Measurements from ENCODE around the gene CSNK1G3.
A peak's percentile ranks its signal among the peaks of the same experiment; 100 is the strongest.
"Not testable (repeated sequence)": the region's sequence is repeated elsewhere in the genome, so short reads cannot be mapped to it uniquely, and the experiment has no call there.

The CSNK1G3 gene

GRCh38 chr5:123483446-123484077 lies 28.4 kb upstream of the CSNK1G3 start:
- H3K36me3 ChIP-seq (ENCODE audit: insufficient read depth, low read length) = no peaks in the 10 kb centered on the region
- no peak for DNase-seq (ENCODE audit: low read depth, low spot score)
- no peak overlapping the region for H3K27ac ChIP-seq
- H3K4me3 ChIP-seq = no peak overlapping the region
- TF ChIP-seq POLR2AphosphoS5 (IDR thresholded peaks at IDR 0.05; ENCODE audit: borderline replicate concordance, low read depth, low read length) (no peak), FOXP2 (optimal IDR thresholded peaks at IDR 0.05; ENCODE audit: control extremely low read depth, extremely low read length, insufficient read depth) (no peak), EZH2 (IDR thresholded peaks at IDR 0.05) (no peak)
- no peak overlapping the region for H3K9ac ChIP-seq (ENCODE audit: insufficient read length)
- H3K9me3 ChIP-seq (ENCODE audit: low read depth, low read length) = no peaks in the 10 kb centered on the region

DNA sequence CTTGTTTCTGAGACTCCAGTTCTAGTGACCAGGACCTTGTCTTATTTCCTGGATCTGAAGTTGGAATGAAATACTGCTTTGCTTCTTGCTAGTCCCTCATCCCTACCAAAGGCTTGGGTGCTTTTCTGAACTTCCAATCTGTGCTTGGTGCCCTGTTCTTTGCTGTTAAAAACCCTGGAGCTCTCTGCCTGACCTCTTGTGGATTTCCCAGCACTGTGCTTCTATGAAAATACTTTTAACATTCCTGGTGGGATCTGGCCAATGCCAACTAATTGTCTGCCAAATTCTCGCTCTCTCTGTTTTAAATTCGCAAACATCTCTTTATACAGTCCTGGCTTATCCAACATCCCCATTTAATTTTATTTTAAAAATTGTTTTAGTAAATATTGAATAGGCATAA lies 26.7 kb upstream of the CSNK1G3 start:
- no peak for DNase-seq (ENCODE audit: low read depth, low spot score)
- TF ChIP-seq POLR2AphosphoS5 (IDR thresholded peaks at IDR 0.05; ENCODE audit: borderline replicate concordance, low read depth, low read length) (no peak), FOXP2 (optimal IDR thresholded peaks at IDR 0.05; ENCODE audit: control extremely low read depth, extremely low read length, insufficient read depth) (no peak), EZH2 (IDR thresholded peaks at IDR 0.05) (no peak)
- H3K9ac ChIP-seq (ENCODE audit: insufficient read length) = no peak overlapping the region
- no peak overlapping the region for H3K4me3 ChIP-seq
- H3K27ac ChIP-seq = no peak overlapping the region
- H3K9me3 ChIP-seq (ENCODE audit: low read depth, low read length) = no peaks in the 10 kb centered on the region
- no peaks in the 10 kb centered on the region for H3K36me3 ChIP-seq (ENCODE audit: insufficient read depth, low read length)

GRCh38 chr5:123486951-123487655 lies 24.9 kb upstream of the CSNK1G3 start:
- no peaks in the 10 kb centered on the region for H3K36me3 ChIP-seq (ENCODE audit: insufficient read depth, low read length)
- H3K27ac ChIP-seq = no peak overlapping the region
- TF ChIP-seq EZH2 (IDR thresholded peaks at IDR 0.05) (no peak), FOXP2 (optimal IDR thresholded peaks at IDR 0.05; ENCODE audit: control extremely low read depth, extremely low read length, insufficient read depth) (peak; percentile 17), POLR2AphosphoS5 (IDR thresholded peaks at IDR 0.05; ENCODE audit: borderline replicate concordance, low read depth, low read length) (no peak)
- DNase-seq (ENCODE audit: low read depth, low spot score) = no peak
- H3K4me3 ChIP-seq = no peak overlapping the region
- no peaks in the 10 kb centered on the region for H3K9me3 ChIP-seq (ENCODE audit: low read depth, low read length)
- H3K9ac ChIP-seq (ENCODE audit: insufficient read length) = no peak overlapping the region

GRCh38 chr5:123490974-123491373 lies 21.0 kb upstream of the CSNK1G3 start:
- Histone ChIP-seq H3K4me3 (no peak overlapping the region), H3K27ac (no peak overlapping the region), H3K9ac (ENCODE audit: insufficient read length) (no peak overlapping the region), H3K36me3 (ENCODE audit: insufficient read depth, low read length) (no peaks in the 10 kb centered on the region), H3K9me3 (ENCODE audit: low read depth, low read length) (no peaks in the 10 kb centered on the region)
- no peak for DNase-seq (ENCODE audit: low read depth, low spot score)
- TF ChIP-seq FOXP2 (optimal IDR thresholded peaks at IDR 0.05; ENCODE audit: control extremely low read depth, extremely low read length, insufficient read depth) (no peak), POLR2AphosphoS5 (IDR thresholded peaks at IDR 0.05; ENCODE audit: borderline replicate concordance, low read depth, low read length) (no peak), EZH2 (IDR thresholded peaks at IDR 0.05) (no peak)

- not testable (repeated sequence) for H3K27ac ChIP-seq
These were observed 16.8 kb upstream of the CSNK1G3 start for GRCh38 chr5:123495211-123495610.

GRCh38 chr5:123496892-123497291 lies 15.1 kb upstream of the CSNK1G3 start:
- no peak overlapping the region for H3K4me3 ChIP-seq
- TF ChIP-seq EZH2 (IDR thresholded peaks at IDR 0.05) (no peak), POLR2AphosphoS5 (IDR thresholded peaks at IDR 0.05; ENCODE audit: borderline replicate concordance, low read depth, low read length) (no peak), FOXP2 (optimal IDR thresholded peaks at IDR 0.05; ENCODE audit: control extremely low read depth, extremely low read length, insufficient read depth) (no peak)
- DNase-seq (ENCODE audit: low read depth, low spot score) = no peak
- no peak overlapping the region for H3K9ac ChIP-seq (ENCODE audit: insufficient read length)
- H3K27ac ChIP-seq = no peak overlapping the region
- H3K9me3 ChIP-seq (ENCODE audit: low read depth, low read length) = no peaks in the 10 kb centered on the region
- no peaks in the 10 kb centered on the region for H3K36me3 ChIP-seq (ENCODE audit: insufficient read depth, low read length)

More at GRCh38 chr5:123495211-123495610, 16.8 kb upstream of the CSNK1G3 start:
- not testable (repeated sequence) for H3K9ac ChIP-seq (ENCODE audit: insufficient read length); H3K4me3 ChIP-seq; H3K9me3 ChIP-seq (ENCODE audit: low read depth, low read length); DNase-seq (ENCODE audit: low read depth, low spot score); H3K36me3 ChIP-seq (ENCODE audit: insufficient read depth, low read length)

DNA sequence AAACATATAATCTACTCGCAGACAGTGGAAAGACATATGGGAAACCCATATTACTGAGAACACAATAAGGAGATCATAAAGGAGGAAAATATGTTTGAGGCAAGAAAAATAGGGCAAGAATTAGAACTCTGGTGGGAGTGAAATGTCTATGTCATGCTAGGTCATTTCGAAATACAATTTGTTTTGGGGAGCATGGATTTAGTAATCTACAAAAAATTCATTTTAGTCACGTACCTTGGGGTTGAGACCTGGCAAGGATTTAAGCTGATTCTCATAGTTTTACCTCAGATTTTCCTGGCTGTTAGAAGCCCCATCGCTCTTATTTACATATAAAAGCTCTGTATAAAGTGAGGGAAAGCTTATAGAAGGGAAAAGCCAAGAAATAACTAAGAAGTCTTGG lies 11.5 kb upstream of the CSNK1G3 start:
- no peak overlapping the region for H3K27ac ChIP-seq
- H3K9ac ChIP-seq (ENCODE audit: insufficient read length) = no peak overlapping the region
- no peaks in the 10 kb centered on the region for H3K36me3 ChIP-seq (ENCODE audit: insufficient read depth, low read length)
- DNase-seq (ENCODE audit: low read depth, low spot score) = no peak
- no peak for TF ChIP-seq FOXP2 (optimal IDR thresholded peaks at IDR 0.05; ENCODE audit: control extremely low read depth, extremely low read length, insufficient read depth)
- TF ChIP-seq POLR2AphosphoS5 (IDR thresholded peaks at IDR 0.05; ENCODE audit: borderline replicate concordance, low read depth, low read length) = no peak
- TF ChIP-seq EZH2 (IDR thresholded peaks at IDR 0.05) = no peak
- H3K9me3 ChIP-seq (ENCODE audit: low read depth, low read length) = no peaks in the 10 kb centered on the region
- no peak overlapping the region for H3K4me3 ChIP-seq

GRCh38 chr5:123502120-123502519 lies 9.9 kb upstream of the CSNK1G3 start:
- H3K36me3 ChIP-seq (ENCODE audit: insufficient read depth, low read length) = no peaks in the 10 kb centered on the region
- no peak overlapping the region for H3K27ac ChIP-seq
- H3K4me3 ChIP-seq = no peak overlapping the region
- DNase-seq (ENCODE audit: low read depth, low spot score) = no peak
- TF ChIP-seq FOXP2 (optimal IDR thresholded peaks at IDR 0.05; ENCODE audit: control extremely low read depth, extremely low read length, insufficient read depth) (no peak), POLR2AphosphoS5 (IDR thresholded peaks at IDR 0.05; ENCODE audit: borderline replicate concordance, low read depth, low read length) (no peak)
- no peak overlapping the region for H3K9ac ChIP-seq (ENCODE audit: insufficient read length)
- H3K9me3 ChIP-seq (ENCODE audit: low read depth, low read length) = no peaks in the 10 kb centered on the region

GRCh38 chr5:123503299-123503698 lies 8.7 kb upstream of the CSNK1G3 start:
- H3K9me3 ChIP-seq (ENCODE audit: low read depth, low read length) = no peaks in the 10 kb centered on the region
- no peak for DNase-seq (ENCODE audit: low read depth, low spot score)
- no peak overlapping the region for H3K27ac ChIP-seq
- TF ChIP-seq FOXP2 (optimal IDR thresholded peaks at IDR 0.05; ENCODE audit: control extremely low read depth, extremely low read length, insufficient read depth) (no peak), POLR2AphosphoS5 (IDR thresholded peaks at IDR 0.05; ENCODE audit: borderline replicate concordance, low read depth, low read length) (no peak), EZH2 (IDR thresholded peaks at IDR 0.05) (no peak)
- H3K9ac ChIP-seq (ENCODE audit: insufficient read length) = no peak overlapping the region
- no peaks in the 10 kb centered on the region for H3K36me3 ChIP-seq (ENCODE audit: insufficient read depth, low read length)
- no peak overlapping the region for H3K4me3 ChIP-seq
